Activated T-helper 9 cell treated with anti-CD3 and anti-CD28 coated beads, Interleukin-2, amount 50 U/mL, for 16 hours (primary cell): ENCODE results near the gene MAP3K5.

Experiments
- DNase-seq: peaks from one replicate; pipeline ENCODE4 v3.0.0-alpha.2; 2020; ENCODE audit warnings: low read depth

Gene MAP3K5

DNA sequence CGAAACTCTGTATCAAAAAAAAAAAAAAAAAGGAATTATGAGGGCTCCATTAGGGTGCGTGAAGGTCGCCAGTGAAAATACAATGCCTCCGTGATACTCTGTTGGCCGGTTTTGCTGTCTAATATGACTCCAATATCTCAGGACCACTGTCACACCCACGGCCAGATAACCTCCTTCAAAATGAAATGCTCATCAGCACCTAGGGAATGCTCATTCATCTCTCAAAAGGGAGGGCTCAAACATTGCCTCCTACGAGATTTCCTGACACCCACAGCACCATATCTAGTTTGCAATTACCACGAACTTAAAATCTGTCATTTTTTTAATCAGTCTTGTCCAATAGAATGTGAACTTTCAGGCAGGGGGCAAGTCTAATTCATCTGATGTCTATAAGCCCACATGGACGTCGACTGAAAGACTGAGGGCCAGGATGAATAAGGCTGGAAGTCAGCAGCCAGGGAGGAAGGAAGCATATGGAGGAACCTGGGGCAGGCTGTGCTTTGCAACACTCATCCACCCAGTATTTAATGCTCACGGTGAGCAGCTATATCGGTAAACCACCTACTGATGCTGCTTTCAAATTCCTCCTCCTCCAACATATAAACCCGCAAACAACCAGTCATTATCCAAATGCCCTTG lies 42.8 kb downstream of the MAP3K5 start:
- DNase-seq: no peak

GRCh38 chr6:136747507-136747906 lies 44.8 kb downstream of the MAP3K5 start:
- DNase-seq: no peak

- DNase-seq: no peak
These were observed 47.0 kb downstream of the MAP3K5 start for GRCh38 chr6:136745300-136745699.

DNA sequence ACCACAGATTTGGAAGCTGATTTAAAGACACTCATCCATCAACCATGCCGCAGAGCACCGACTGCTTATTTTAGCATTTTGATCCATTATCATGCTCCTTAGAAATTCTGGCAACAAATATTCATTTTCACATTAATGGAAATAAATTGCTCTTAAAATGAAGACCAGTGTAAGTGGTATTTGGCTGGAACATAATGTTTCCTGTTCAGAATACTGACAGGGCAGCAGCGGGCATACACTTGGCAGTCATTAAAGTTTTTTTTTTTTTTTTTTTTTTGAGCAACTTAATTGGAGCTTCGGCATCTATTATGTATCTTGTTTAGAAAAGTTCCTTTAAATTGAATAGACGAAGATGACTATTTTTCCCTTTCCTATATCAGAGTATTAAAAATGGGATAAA lies 47.4 kb downstream of the MAP3K5 start:
- no peak for DNase-seq

- DNase-seq: no peak
These were observed 50.2 kb downstream of the MAP3K5 start for GRCh38 chr6:136742125-136742524.

DNA sequence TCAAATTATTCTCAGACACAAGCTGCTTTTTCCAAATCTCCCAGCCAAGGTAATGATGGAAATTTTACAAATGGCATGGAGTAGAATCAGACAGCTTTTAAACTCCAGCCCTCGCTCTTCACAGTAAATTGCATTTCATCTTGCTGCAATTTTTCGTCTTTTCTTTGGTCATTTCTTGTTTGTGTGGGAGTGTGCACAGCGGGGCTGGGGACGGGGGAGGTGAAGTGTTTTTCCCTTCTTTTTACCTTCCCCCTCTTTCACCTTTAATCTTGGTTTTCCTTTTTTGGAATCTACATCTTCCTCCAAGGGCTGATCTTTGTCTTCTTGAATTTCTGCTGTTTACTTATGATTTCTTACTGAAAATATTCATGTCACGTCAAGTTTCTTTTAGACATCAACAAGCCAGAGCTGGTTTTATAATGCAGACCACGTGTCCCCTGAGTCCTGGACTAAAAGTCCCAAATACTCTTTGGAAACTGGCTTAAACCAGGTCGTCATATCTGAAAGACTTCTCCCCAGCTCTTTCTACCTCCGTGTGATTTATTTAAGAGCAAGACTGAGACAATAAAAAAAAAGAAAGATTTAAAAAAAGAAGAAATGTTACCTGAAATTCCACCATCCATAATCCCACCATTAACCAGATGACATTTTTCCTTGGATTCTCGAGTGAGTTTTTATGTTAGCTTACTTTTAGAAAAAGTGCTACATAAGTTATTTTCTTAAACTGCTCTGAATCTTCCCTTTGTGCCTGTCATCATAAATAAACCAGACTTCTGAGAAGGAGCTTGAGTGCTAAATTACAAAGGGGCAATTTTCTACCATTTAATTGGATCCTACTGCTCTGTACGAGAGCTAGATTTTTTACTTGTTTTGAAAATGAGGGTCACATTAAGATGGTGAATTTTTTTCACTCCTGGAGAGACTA lies 52.0 kb downstream of the MAP3K5 start:
- DNase-seq: no peak

DNA sequence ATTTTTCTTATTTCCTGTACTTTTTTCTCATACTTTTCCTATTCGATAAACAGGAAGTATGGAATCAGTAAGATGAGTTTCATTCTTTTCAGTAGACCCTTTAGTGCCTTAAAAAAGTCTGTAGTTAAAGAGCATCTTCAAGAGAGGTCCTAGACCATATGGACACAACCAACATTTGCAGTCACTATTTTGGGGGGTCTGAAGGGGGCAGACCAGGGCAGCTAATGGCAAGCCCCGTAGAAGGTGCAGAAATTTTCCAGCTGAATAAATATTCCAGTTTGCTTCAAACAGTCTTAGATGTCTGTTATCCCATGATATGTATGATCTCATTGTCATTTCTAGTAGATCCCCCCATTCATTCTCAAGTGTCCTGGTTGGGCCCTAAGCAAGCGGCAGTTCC lies 52.8 kb downstream of the MAP3K5 start:
- DNase-seq: no peak

DNA sequence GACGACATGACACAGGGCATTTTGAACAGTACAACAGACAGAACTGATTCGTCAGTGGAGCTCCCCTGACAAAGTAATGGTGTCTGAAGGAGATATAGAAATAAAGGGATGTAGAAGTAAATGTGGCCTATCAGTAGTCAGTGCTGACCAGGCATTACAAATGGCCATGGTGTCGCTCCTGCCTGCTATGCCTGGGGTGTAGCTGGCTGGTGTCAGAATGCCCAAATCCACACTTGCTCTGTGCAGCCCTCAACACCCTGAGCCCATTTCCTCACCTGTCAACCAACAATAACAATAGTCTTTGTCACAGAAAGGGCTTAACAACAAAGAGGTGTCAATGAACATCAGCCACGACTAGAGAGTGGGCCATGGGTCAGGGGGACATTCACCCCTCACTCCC lies 53.2 kb downstream of the MAP3K5 start:
- DNase-seq: no peak

GRCh38 chr6:136738692-136739057 lies 53.6 kb downstream of the MAP3K5 start:
- no peak for DNase-seq

GRCh38 chr6:136737871-136738691 lies 54.2 kb downstream of the MAP3K5 start:
- DNase-seq: no peak

- no peak for DNase-seq
These were observed 54.9 kb downstream of the MAP3K5 start for GRCh38 chr6:136737374-136737844.

GRCh38 chr6:136736281-136736960 lies 55.9 kb downstream of the MAP3K5 start:
- no peak for DNase-seq

DNA sequence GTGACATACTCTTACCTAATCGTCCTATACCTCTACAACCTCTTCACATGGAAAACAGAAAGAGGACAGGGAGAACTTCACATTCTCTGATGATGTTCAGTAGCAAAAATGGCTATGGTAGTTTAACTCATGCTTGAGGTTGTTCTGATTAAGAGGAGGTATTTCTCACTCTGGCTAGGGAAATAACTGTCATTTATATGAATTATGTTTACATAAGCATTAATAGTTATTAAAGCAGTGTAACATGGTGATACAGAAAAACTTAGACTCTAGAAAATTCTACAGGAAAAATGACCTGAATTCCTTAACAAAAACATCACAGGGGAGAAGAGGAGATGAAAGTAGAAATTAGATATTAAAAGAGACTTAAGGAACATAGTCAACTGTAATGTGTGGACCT lies 57.3 kb downstream of the MAP3K5 start:
- no peak for DNase-seq

- no peak for DNase-seq
These were observed 59.4 kb downstream of the MAP3K5 start for GRCh38 chr6:136732889-136733288.

GRCh38 chr6:136729832-136730231 lies 62.4 kb downstream of the MAP3K5 start:
- no peak for DNase-seq

DNA sequence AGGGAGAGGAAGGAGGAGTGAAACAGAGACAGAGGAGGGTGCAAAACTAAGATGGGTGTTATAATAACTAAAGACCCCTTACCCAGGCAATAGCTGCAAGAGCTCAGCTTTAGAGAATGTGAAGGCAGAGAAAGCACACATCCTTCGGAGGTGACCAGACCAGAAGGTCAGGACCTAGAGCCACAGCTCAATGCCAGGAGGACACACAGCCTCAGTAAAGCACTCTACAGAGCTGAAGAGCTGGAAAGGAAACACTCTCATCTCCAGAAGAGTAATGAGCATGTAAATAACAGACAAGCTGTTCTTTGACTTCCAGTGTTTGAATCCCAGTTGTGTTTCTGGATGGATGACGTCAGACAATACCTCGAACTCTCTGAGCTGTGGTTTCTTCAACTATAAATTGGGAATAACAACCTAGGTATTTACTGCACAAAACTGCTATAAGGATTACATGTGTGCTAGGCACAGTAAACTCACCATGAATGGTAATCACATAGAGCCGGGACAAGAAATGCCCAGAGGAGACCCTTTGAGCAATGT lies 63.2 kb downstream of the MAP3K5 start:
- no peak for DNase-seq

- DNase-seq: no peak
These were observed 64.0 kb downstream of the MAP3K5 start for GRCh38 chr6:136728033-136728939.

- no peak for DNase-seq
These were observed 65.3 kb downstream of the MAP3K5 start for GRCh38 chr6:136726837-136727557.

- DNase-seq: no peak
These were observed 67.2 kb downstream of the MAP3K5 start for GRCh38 chr6:136725124-136725523.

DNA sequence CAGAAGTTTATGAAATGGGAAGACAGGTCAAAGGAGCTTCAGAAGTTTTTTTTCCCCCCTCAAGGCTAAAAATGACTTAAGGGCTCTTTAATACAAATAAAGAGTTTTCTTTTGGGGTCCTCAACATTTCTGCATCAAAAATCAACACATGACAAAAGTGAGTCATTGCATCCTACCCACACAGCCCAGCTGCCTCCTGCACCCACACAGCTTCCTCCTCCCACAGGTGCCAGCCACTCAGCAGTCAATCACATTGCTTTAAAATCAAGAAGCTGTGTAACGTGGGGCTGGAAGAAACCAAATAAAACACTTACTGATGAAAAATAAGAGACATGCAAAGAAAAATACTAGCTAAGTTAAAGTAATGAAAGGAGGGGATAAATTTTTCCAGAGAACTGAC lies 68.5 kb downstream of the MAP3K5 start:
- peak; percentile 28 for DNase-seq
